GM21717 (cell line): ENCODE measurements around the gene KCNH8.

Source experiments
- ATAC-seq: cut with Tn5 transposase; IDR thresholded peaks from one replicate; pipeline ENCODE4 v1.9.1; 2021; ENCODE audit warnings: mild to moderate bottlenecking, moderate library complexity; ENCODE audit not compliant: unreplicated experiment

Gene KCNH8

DNA sequence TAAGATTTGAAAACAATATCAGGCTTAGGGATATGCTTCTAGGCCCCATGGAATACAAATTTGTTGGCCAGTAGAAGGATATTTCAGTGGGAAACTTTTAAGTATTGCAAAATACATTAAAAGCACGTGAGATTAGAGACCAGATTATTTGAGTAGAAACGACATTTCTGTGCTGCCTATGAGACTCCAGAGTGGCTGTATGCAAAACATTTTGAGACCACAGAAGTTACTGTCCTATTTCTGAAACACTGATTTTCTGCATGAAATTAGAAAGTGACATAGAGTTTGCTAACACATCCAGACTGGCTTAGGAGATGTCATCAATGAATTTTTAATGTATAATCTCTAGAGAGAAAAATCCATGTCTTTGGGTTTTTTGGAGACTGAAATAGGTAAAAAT, 99.8 kb downstream of the KCNH8 start:
- no peak for ATAC-seq

DNA sequence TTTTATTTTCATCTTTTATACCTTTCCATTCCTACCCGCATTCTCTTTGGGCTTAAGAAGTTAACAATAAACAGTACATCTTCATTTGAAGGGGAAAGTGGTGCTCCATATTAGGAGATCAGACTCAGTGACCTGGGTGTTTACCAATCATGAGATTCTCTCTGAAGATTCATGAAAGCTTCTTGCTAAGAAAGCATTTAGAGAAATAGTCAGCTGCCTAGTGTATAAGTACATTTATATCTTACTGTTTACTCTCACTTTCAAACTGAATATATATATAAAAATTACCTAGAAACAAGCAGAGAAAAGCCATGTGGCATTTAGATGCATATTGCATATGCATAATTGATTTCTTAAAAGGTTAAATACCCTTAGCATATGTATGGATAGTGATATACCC, 100.5 kb downstream of the KCNH8 start:
- no peak for ATAC-seq

GRCh38 chr3:19250959-19251610, 102.8 kb downstream of the KCNH8 start:
- ATAC-seq = no peak

- ATAC-seq = no peak
Measured at GRCh38 chr3:19254189-19254588, 105.9 kb downstream of the KCNH8 start.

DNA sequence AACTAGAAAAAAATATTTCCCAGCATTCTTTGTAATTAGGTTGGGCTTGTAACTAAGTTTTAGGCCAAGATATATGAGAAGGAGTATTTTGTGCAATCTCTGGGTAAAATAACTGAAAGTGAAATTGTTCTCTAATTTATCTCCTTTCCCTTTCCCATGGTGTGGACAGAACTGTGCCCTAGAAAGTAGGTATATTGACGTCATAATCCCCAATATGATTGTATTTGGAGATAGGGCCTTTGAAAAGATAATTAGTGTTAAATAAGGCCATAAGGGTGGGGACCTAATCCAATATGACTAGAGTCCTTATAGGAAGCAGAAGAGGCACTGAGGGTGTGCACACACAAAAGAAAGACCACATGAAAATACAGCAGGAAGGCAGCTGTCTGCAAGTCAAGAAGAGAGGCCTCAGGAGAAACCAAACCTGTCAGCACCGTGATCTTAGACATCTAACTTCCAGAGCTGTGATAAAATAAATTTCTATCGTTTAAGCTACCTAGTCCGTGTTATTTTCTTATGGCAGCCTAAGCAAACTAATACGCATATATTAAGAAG, 106.6 kb downstream of the KCNH8 start:
- no peak for ATAC-seq

- no peak for ATAC-seq
Measured at GRCh38 chr3:19256313-19256712, 108.0 kb downstream of the KCNH8 start.

GRCh38 chr3:19263606-19264005, 115.3 kb downstream of the KCNH8 start:
- no peak for ATAC-seq

DNA sequence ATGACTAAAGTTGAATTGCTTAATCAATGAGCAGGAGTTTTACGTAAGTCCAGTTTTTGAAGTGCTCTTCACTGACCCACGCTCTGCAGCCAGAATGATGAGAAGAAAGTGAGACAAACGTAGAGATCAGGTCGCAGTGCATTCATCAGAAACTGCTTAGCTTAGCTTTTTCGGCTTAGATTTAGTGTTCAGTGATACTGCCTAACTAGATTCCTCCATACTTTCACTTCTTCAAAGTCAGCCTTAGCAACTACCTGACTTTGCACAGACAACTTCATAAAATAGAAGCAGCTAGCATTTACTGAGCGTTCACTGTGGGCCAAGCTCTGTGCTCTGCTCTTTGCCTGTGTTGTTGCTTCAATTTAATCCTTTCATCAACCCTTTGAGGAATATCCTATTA, 116.1 kb downstream of the KCNH8 start:
- no peak for ATAC-seq

DNA sequence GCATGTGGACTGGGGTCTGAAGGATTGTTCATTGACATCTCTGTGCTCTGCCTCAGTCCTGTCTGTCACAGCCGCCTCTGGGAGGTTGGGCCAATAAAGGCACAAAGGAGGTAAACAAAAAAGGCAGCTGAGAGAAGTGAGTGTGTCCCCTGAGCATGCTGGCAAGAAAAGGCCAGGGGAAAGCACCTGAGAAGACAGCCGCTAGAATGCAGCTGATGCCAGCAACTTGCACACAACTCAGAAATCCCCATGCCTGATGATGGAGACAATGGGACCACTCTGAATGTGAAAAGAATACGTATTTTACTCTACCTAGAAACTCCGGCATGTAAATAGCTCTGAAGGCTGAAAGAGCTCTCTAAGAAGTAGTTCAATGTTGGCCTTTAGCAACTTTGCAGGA, 118.7 kb downstream of the KCNH8 start:
- no peak for ATAC-seq

GRCh38 chr3:19270481-19270880, 122.2 kb downstream of the KCNH8 start:
- no peak for ATAC-seq

DNA sequence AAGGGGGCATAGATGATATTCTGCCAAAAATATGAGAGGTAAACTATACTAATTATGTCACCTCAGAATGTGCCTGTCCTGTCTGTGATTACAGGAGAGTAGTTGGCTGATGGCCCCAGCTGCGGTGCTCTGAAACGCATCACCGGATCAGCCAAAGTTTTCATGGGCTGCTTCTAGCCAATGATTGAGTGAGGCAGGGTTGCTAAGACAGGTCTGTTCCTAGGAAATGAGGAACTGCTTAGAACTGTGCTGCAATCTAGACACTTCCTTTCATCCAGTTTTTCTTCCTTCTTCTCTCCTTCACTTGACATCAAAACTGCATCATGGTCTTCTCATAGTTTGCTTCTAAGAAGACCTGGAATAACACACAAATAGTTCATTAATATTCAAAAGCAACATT, 124.0 kb downstream of the KCNH8 start:
- ATAC-seq = no peak

DNA sequence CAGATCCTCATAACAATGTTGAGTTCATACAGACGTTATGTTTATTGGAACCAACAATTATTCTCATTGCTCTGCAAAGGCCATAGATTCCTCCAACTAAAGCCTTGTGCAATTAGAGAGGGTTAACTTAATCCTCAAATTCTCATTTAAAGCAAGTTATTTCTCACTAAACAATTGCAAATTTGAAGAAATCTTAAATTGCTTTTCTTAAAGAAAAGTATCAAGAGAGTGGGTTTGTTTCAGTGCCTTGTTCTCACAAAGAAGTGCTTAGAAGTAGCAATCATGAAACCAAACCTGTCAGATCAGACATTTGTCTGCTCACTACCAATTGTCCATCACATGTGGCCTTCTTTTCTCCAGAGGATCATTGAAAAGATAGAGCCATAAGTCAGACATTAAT, 124.8 kb downstream of the KCNH8 start:
- ATAC-seq = no peak

DNA sequence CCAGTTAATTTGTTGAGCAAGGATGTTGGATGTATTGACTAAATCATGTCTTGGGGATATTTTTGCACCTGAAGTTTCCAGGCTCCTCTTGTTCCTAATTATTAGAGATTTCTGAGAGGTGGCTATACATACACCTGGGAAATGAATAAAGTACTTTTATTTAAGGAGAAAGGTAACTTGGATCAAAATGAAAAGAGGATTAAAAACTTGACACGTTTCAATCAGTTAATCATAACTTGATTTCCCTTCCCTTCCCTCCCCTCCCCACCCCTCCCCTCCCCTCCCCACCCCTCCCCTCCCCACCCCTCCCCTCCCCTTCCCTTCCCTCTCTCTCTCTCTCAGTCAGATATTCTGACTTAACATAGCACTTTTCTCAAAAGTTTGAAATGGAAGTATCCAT, 126.3 kb downstream of the KCNH8 start:
- ATAC-seq = no peak

DNA sequence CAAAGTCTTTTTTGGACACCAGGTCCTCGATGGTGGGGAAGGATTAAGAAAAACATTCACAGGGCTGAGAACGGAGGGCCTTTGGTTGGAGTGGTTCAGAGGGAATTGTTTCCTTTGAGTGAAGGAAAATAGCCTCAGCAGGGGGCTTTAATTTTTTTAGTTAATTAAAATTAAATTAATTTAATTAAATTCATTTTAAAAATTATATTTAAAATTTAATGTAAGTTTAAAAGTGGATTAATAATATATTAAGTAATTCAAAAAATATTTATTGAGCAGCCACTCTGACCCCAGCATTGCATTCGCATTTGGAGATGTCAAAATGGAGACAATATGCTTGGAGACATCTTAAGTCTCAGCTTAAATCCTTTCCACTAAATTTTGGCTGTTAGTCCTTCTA, 136.7 kb downstream of the KCNH8 start:
- ATAC-seq = no peak

- no peak for ATAC-seq
Measured at GRCh38 chr3:19293295-19293694, 145.0 kb downstream of the KCNH8 start.

DNA sequence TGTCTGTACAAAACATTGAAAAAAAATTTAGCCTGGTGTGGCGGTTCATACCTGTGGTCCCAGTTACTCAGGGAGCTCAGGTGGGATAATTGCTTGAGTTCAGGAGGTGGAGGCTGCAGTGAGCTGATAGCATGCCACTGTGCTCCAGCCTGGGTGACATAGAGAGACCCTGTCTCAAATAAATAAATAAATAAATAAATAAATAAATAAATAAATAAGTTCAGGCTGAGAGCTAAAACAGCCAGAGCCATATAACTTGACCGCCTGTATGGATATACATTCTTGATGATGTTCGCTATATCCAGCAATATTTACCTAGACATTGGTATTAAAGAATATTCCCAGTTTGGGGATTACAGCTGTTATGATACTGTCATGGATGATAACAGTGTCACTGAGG, 146.9 kb downstream of the KCNH8 start:
- no peak for ATAC-seq

DNA sequence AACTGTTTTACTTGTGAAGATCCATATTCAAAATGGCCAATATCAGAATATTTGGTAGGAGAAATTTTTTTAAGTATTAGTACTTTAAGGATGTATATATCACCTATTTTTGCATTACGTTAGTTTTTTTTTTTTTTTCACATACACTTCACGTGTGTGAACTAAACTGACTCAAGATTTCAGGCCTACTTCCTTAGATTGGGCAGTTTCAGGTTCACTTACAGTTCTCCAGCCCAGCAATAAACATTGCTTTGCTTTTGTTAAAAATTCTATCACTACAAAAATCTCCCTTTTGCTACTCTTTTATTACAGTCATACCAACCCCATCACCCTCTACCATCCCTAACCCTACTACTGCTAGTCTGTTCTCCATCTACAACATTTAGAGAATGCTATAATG, 183.6 kb downstream of the KCNH8 start:
- no peak for ATAC-seq

- ATAC-seq = no peak
Measured at GRCh38 chr3:19334120-19334519, 185.8 kb downstream of the KCNH8 start.

DNA sequence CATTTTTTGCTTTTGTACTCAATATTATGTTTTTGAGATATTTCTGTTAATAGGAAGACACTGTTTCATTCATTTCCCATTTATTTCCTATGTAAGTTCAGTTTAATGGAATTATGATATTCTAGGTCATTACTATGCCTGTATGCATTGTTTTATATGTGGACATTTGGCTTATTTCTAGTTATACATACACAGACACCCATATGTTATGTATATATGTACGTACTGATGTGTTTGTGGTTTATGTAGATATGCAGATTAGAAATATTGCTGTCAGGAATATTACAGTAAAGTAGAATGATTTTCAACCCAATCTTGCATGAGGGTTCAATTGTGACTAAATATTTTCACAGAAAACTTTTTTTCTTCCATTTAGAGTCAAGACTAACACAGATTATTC, 190.5 kb downstream of the KCNH8 start:
- ATAC-seq = no peak

- no peak for ATAC-seq
Measured at GRCh38 chr3:19342389-19342788, 194.1 kb downstream of the KCNH8 start.

- no peak for ATAC-seq
Measured at GRCh38 chr3:19346759-19347158, 198.4 kb downstream of the KCNH8 start.

GRCh38 chr3:19347671-19348070, 199.4 kb downstream of the KCNH8 start:
- ATAC-seq = no peak

DNA sequence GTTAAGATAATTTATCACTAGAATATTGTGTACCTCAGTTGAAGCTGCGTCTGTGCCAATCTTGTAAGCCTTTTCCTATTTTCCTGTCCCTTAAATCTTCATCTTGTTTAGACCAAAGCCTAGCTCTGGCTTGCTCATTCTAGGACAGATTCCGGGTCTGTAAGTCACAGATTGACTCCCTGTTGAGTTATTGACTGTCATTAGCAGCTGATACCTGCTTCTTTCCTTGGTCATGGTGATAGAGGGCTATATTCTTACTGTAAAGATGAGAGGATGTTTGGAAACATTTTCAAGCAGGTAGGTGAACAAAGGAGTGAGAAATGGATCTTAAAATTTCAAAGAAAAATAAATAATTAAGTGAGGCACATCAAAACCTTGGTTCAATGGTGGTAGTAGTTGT, 200.2 kb downstream of the KCNH8 start:
- ATAC-seq = no peak
